GM13976 (cell line): Measurements from ENCODE around the gene NMD3.

Source experiments
- DNase-seq: peaks from one replicate; pipeline ENCODE4 v3.0.0; 2012; ENCODE audit warnings: low spot score
- in situ Hi-C: fragments of 300-500 bp; cut with MboI; formaldehyde crosslinking; loops from one replicate; pipeline ENCODE4 v1.12.0; 2022; ENCODE audit warnings: low sequenced_read_pairs, mixed read lengths, inconsistent platforms; ENCODE audit not compliant: unreplicated experiment
- TF ChIP-seq, protein P1 (sequence below): IDR thresholded peaks from 2 replicates; pipeline ENCODE4 v1.5.1; 2012; ENCODE audit warnings: borderline replicate concordance, mild to moderate bottlenecking; ENCODE audit not compliant: insufficient read depth; ENCODE audit errors: extremely low read depth, missing control alignments, control extremely low read depth

Gene NMD3

DNA sequence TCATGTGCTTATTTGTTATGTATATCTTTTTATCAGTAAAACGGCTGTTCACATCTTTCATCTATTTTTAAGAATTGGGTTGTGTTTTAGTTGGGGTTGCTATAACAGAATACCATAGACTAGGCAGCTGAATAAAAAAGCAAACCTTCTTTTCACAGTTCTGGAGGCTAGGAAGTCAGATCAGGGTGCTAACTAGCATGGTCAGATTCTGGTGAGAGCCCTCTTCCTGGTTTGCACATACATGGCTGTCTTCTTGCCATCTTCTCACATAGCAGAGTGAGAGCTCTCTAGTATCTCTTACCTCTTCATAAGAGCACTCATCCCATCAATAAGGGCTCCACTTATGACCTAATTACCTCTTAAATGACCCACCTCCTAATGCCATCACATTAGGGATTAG lies 33.8 kb downstream of the NMD3 start:
- in situ Hi-C loops, result no loop called here
- TF ChIP-seq, protein P1, sequence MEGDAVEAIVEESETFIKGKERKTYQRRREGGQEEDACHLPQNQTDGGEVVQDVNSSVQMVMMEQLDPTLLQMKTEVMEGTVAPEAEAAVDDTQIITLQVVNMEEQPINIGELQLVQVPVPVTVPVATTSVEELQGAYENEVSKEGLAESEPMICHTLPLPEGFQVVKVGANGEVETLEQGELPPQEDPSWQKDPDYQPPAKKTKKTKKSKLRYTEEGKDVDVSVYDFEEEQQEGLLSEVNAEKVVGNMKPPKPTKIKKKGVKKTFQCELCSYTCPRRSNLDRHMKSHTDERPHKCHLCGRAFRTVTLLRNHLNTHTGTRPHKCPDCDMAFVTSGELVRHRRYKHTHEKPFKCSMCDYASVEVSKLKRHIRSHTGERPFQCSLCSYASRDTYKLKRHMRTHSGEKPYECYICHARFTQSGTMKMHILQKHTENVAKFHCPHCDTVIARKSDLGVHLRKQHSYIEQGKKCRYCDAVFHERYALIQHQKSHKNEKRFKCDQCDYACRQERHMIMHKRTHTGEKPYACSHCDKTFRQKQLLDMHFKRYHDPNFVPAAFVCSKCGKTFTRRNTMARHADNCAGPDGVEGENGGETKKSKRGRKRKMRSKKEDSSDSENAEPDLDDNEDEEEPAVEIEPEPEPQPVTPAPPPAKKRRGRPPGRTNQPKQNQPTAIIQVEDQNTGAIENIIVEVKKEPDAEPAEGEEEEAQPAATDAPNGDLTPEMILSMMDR, result no peak
- no peak for DNase-seq

DNA sequence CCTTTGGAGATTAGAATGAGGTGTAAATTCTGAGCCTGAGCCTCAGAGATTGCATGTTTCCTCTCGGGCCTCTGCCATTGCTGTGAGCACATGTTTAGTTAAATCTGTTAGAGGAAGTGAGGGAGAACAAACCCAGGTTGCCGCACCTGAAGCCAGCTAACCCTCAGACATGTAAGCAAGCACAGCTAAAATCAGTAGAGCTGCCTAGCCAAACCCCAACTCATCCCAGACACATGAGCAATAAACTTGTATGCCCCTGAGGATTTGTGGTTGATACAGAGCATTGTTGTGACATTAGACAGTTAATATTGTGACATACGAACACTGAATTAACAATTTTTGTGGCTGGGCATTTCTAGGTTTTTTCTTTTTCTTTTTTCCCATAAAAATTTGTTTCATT lies 41.9 kb downstream of the NMD3 start:
- TF ChIP-seq, protein P1, result no peak
- DNase-seq, result no peak
- in situ Hi-C loops, result no loop called here

DNA sequence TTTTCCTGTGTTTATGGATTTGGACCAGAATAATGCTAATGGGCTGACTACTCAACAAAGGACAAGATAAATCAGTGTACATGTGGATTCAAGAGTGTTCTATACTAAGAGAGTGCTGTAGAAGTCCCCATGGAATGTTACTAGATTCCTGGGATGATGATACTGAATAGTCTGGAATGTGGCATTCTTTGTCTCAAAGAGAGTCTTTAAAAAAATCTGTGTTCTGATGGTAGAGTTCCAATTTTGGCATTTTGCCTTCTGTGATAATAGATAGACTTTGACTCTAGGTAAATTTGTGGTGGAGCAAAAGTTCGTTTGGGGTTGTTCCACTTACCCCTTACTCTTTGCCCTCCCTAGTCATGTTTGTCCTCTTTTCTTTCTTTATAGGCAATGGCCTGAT lies 43.7 kb downstream of the NMD3 start:
- in situ Hi-C loops, result no loop called here
- TF ChIP-seq, protein P1, result no peak
- DNase-seq, result no peak

DNA sequence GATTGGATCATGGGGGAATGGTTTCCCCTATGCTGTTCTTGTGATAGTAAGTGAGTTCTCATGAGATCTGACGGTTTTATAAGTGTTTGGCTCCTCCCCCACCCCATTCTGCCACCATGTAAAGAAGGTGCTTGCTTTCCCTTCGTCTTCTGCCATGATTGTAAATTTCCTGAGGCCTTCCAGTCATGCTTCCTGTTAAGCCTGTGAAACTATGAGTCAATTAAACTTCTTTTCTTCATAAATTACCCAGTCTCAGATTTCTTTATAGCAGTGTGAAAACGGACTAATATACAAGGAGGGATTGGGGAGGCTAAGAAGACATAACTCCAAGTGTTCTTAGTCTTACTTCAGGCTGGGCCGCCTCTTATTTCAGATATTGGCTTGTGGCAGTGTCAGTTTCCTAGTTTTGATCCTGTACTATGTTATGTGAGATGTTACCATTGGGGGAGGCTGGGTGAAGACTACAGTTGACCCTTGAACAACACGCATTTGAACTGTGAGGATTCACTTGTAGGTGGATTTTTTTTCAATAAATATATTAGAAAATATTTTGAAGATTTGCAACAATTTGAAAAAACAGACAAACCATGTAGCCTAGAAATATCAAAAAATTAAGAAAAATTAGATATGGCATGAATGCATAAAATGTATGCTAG lies 44.9 kb downstream of the NMD3 start:
- DNase-seq, result no peak
- in situ Hi-C loops, result no loop called here
- TF ChIP-seq, protein P1, result no peak

DNA sequence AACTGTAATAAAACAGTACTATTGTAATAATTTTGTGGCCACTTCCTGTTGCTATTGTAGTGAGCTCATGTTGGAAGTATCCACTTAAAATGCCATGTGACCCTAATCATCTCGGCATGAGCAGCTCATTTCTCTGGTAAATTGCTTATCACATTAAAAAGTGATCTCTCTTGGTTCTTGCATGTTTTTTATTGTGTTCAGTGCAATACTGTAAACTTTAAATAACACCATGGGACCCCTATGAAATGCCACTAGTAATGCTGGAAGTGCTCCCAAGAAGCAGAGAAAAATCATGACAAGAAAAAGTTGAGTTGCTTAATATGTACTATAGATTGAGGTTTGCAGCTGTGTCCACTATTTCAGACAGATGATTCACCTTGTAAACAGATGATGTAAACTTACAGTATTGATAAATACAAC lies 45.6 kb downstream of the NMD3 start:
- TF ChIP-seq, protein P1, result no peak
- DNase-seq, result no peak
- in situ Hi-C loops, result no loop called here

DNA sequence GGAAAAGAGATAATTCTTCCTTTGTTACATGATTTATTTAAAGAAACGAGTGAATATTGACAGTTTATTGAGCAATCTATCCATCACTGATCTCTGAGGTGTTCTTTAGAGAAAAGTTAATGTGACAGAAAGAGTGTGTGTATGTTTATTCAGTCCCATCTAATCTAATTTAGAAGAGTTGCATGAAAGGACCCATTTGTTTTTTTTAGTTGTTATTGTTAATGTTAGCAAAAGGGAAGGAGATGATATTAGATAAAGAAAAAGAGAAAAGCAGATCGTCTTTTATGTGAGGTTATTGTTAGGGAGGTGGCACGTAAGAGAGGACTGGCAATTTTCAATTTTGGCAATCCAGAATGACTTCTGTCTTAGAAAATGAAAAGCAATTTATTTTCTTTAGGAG lies 46.5 kb downstream of the NMD3 start:
- TF ChIP-seq, protein P1, result no peak
- DNase-seq, result no peak
- in situ Hi-C loops, result no loop called here

DNA sequence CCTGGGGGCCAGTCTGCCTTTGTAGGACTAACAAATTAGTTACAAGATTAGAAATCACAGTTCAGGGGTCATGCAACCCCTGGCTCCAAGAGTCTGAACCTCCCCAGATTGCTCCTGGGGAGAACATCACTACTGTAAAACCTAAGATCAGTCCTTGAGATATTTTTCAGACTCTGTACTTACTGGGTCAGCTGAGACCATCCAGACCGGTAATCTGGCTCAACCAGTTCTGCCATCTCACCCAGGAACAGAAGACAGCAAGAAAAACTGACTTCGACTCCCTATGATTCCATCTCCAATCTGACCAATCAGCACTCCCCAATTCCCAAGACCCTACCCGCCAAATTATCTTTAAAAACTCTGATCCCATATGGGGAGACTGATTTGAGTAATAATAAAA lies 47.5 kb downstream of the NMD3 start:
- in situ Hi-C loops, result no loop called here
- no peak for DNase-seq
- TF ChIP-seq, protein P1, result no peak
